Esophagus squamous epithelium (tissue), 4 donors: ENCODE data around the gene PRKG1.

ENCODE experiments used
- CTCF ChIP-seq, 6 experiments: fragments of 450-650 bp in 4 of 6; fragments of 200-600 bp in 2 of 6; sonication (generic) in 2 of 6; IDR thresholded peaks; one replicate each; pipeline ENCODE4 v1.5.1; 2016 to 2019; ENCODE audit warnings: antibody characterized with exemption in 6 of 6, mild to moderate bottlenecking in 4 of 6, moderate library complexity in 4 of 6
- POLR2A ChIP-seq, 4 donors: fragments of 450-650 bp; IDR thresholded peaks; one replicate each; pipeline ENCODE4 v1.6.1; 2017; ENCODE audit warnings: antibody characterized with exemption in 4 of 4, mild to moderate bottlenecking in 4 of 4, moderate library complexity in 3 of 4

- no peak for TF ChIP-seq CTCF (IDR thresholded peaks at IDR 0.05)
- TF ChIP-seq POLR2A (IDR thresholded peaks at IDR 0.05) = no peak
Observed at GRCh38 chr10:51112013-51112412, 37.7 kb downstream of the PRKG1 start.
